Skeletal muscle satellite cell (primary cell): ENCODE measurements around the gene NKD1.

Experiments used
- H3K27me3 ChIP-seq: 2 replicates; pipeline ENCODE4 v1.7.0; 2013; ENCODE audit warnings: low read length; ENCODE audit not compliant: control insufficient read depth, insufficient read depth
- H3K36me3 ChIP-seq: 2 replicates; pipeline ENCODE4 v1.7.0; 2013; ENCODE audit warnings: mild to moderate bottlenecking, control low read depth, low read length; ENCODE audit not compliant: insufficient read depth
- H3K4me1 ChIP-seq: 2 replicates; pipeline ENCODE4 v1.7.0; 2013; ENCODE audit warnings: low read length; ENCODE audit not compliant: control insufficient read depth, insufficient read depth
- H3K4me2 ChIP-seq: 2 replicates; pipeline ENCODE4 v1.7.0; 2013; ENCODE audit warnings: mild to moderate bottlenecking, low read length
- H3K4me3 ChIP-seq: 2 replicates; pipeline ENCODE4 v1.7.0; 2013; ENCODE audit warnings: low read length
- H3K9ac ChIP-seq: 2 replicates; pipeline ENCODE4 v1.7.0; 2013; ENCODE audit warnings: mild to moderate bottlenecking, low read depth, low read length, moderate library complexity
- H3K9me3 ChIP-seq: replicated peaks from 2 replicates; pipeline ENCODE4 v1.7.0; 2013; ENCODE audit warnings: mild to moderate bottlenecking, control low read depth, low read length

Gene NKD1

GRCh38 chr16:50607970-50608557 lies 59.9 kb downstream of the NKD1 start:
- Histone ChIP-seq H3K9me3 (no peaks in the 10 kb centered on the region), H3K9ac (no peak overlapping the region), H3K4me2 (no peak overlapping the region), H3K36me3 (no peaks in the 10 kb centered on the region), H3K27me3 (peaks cover 29% of the 10 kb centered on the region), H3K4me3 (no peak overlapping the region), H3K4me1 (no peaks in the 10 kb centered on the region)

- Histone ChIP-seq H3K9ac (no peak overlapping the region), H3K36me3 (no peaks in the 10 kb centered on the region), H3K9me3 (no peaks in the 10 kb centered on the region), H3K4me1 (no peaks in the 10 kb centered on the region), H3K4me2 (no peak overlapping the region), H3K27me3 (peaks cover 28% of the 10 kb centered on the region), H3K4me3 (no peak overlapping the region)
Observed at GRCh38 chr16:50609049-50609448, 60.9 kb downstream of the NKD1 start.

- no peak overlapping the region for H3K4me2 ChIP-seq
- H3K27me3 ChIP-seq: peaks cover 32% of the 10 kb centered on the region
- no peak overlapping the region for H3K9ac ChIP-seq
- no peaks in the 10 kb centered on the region for H3K36me3 ChIP-seq
- H3K9me3 ChIP-seq: no peaks in the 10 kb centered on the region
- H3K4me3 ChIP-seq: no peak overlapping the region
- H3K4me1 ChIP-seq: no peaks in the 10 kb centered on the region
Observed at GRCh38 chr16:50609471-50609870, 61.3 kb downstream of the NKD1 start.

- H3K4me2 ChIP-seq: no peak overlapping the region
- H3K36me3 ChIP-seq: no peaks in the 10 kb centered on the region
- no peaks in the 10 kb centered on the region for H3K9me3 ChIP-seq
- no peaks in the 10 kb centered on the region for H3K4me1 ChIP-seq
- no peak overlapping the region for H3K9ac ChIP-seq
- H3K4me3 ChIP-seq: no peak overlapping the region
- peaks cover 38% of the 10 kb centered on the region for H3K27me3 ChIP-seq
Observed at GRCh38 chr16:50610331-50611262, 62.4 kb downstream of the NKD1 start.

GRCh38 chr16:50611332-50611934 lies 63.2 kb downstream of the NKD1 start:
- no peaks in the 10 kb centered on the region for H3K4me1 ChIP-seq
- no peak overlapping the region for H3K4me3 ChIP-seq
- H3K9me3 ChIP-seq: no peaks in the 10 kb centered on the region
- no peak overlapping the region for H3K9ac ChIP-seq
- no peak overlapping the region for H3K4me2 ChIP-seq
- peaks cover 35% of the 10 kb centered on the region for H3K27me3 ChIP-seq
- no peaks in the 10 kb centered on the region for H3K36me3 ChIP-seq

- no peaks in the 10 kb centered on the region for H3K4me1 ChIP-seq
- H3K9me3 ChIP-seq: no peaks in the 10 kb centered on the region
- no peak overlapping the region for H3K9ac ChIP-seq
- no peak overlapping the region for H3K4me2 ChIP-seq
- no peak overlapping the region for H3K4me3 ChIP-seq
- H3K27me3 ChIP-seq: peaks cover 33% of the 10 kb centered on the region
- no peaks in the 10 kb centered on the region for H3K36me3 ChIP-seq
Observed at GRCh38 chr16:50611995-50612848, 64.0 kb downstream of the NKD1 start.

GRCh38 chr16:50612849-50613198 lies 64.6 kb downstream of the NKD1 start:
- Histone ChIP-seq H3K4me1 (no peaks in the 10 kb centered on the region), H3K4me2 (no peak overlapping the region), H3K4me3 (no peak overlapping the region)

GRCh38 chr16:50613281-50613963 lies 65.2 kb downstream of the NKD1 start:
- Histone ChIP-seq H3K9me3 (no peaks in the 10 kb centered on the region), H3K4me2 (no peak overlapping the region), H3K4me1 (no peaks in the 10 kb centered on the region), H3K27me3 (peaks cover 29% of the 10 kb centered on the region), H3K36me3 (no peaks in the 10 kb centered on the region), H3K9ac (no peak overlapping the region), H3K4me3 (no peak overlapping the region)

More at GRCh38 chr16:50612849-50613198, 64.6 kb downstream of the NKD1 start:
- no peaks in the 10 kb centered on the region for H3K36me3 ChIP-seq
- H3K9ac ChIP-seq: no peak overlapping the region
- H3K9me3 ChIP-seq: no peaks in the 10 kb centered on the region
- peaks cover 29% of the 10 kb centered on the region for H3K27me3 ChIP-seq

GRCh38 chr16:50613964-50614474 lies 65.8 kb downstream of the NKD1 start:
- no peak overlapping the region for H3K4me2 ChIP-seq
- H3K36me3 ChIP-seq: no peaks in the 10 kb centered on the region
- no peak overlapping the region for H3K9ac ChIP-seq
- H3K9me3 ChIP-seq: no peaks in the 10 kb centered on the region
- peaks cover 29% of the 10 kb centered on the region for H3K27me3 ChIP-seq
- H3K4me3 ChIP-seq: no peak overlapping the region
- no peaks in the 10 kb centered on the region for H3K4me1 ChIP-seq

GRCh38 chr16:50614955-50615724 lies 66.9 kb downstream of the NKD1 start:
- no peak overlapping the region for H3K4me2 ChIP-seq
- peaks cover 29% of the 10 kb centered on the region for H3K27me3 ChIP-seq
- H3K9me3 ChIP-seq: no peaks in the 10 kb centered on the region
- H3K9ac ChIP-seq: no peak overlapping the region
- no peaks in the 10 kb centered on the region for H3K4me1 ChIP-seq
- H3K4me3 ChIP-seq: no peak overlapping the region
- no peaks in the 10 kb centered on the region for H3K36me3 ChIP-seq
